ENCODE measurements around the gene TNFRSF6B.
"Not testable (repeated sequence)": the region's sequence is repeated elsewhere in the genome, so short reads cannot be mapped to it uniquely, and the experiment has no call there.

TNFRSF6B gene, protein sequence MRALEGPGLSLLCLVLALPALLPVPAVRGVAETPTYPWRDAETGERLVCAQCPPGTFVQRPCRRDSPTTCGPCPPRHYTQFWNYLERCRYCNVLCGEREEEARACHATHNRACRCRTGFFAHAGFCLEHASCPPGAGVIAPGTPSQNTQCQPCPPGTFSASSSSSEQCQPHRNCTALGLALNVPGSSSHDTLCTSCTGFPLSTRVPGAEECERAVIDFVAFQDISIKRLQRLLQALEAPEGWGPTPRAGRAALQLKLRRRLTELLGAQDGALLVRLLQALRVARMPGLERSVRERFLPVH

GRCh38 chr20:63696628-63697356 lies at the start of gene TNFRSF6B:
TNFRSF6B (plus strand) TSS chr20:63696652; CDS start chr20:63696768, 116 bp downstream.
- DNase-seq (ENCODE audit: low read depth in 2 of 2, low spot score in 1 of 2): no peak

- no peak for DNase-seq (ENCODE audit: low read depth in 2 of 2, low spot score in 1 of 2)
Observed at GRCh38 chr20:63648190-63648589, 48.3 kb upstream of the TNFRSF6B start.

DNA sequence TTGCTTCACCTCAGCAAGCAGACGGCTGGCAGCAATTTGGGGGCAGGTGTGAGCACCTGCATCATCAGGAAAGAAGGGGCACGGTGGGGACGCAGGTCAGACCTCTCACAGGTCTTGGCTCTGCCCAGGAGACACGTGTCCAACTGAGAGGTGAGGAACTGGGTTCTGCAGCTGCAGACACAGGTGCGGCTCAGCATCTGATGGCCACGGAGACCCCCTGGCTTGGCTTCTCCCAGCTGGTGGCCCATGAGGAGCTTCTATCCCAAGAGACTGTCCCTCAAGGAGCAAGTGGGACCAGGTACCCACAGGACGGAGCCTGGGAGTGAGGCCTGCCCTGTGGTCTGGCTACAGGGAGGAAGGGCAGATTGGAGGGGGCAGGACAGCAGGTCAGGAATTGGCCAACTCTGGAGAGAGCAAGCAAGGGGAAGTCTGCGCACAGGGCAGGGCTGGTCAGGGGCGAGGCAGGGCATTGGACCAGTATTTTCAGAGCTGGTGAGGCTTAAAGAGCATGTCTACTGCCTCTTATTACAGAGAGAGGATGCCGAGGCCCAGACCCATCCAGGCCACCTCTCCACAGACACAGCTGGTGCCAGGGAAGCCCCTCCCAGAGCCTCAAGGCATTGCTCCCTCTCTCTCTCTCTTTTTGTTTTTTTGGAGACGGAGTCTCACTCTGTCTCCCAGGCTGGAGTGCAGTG lies 47.4 kb upstream of the TNFRSF6B start:
- DNase-seq (ENCODE audit: low read depth in 2 of 2, low spot score in 1 of 2): no peak

- not testable (repeated sequence) for DNase-seq (ENCODE audit: low read depth in 2 of 2, low spot score in 1 of 2)
Observed at GRCh38 chr20:63650486-63650885, 46.0 kb upstream of the TNFRSF6B start.

- no peak for DNase-seq (ENCODE audit: low read depth in 2 of 2, low spot score in 1 of 2)
Observed at GRCh38 chr20:63651942-63652191, 44.6 kb upstream of the TNFRSF6B start.

GRCh38 chr20:63652192-63652980 lies 44.1 kb upstream of the TNFRSF6B start:
- DNase-seq (ENCODE audit: low read depth in 2 of 2, low spot score in 1 of 2): no peak

GRCh38 chr20:63653041-63653973 lies 43.1 kb upstream of the TNFRSF6B start, which contains the start of gene STMN3:
STMN3 (minus strand) TSS chr20:63653424; CDS start chr20:63653345, 79 bp downstream.
- DNase-seq (ENCODE audit: low read depth in 2 of 2, low spot score in 1 of 2): no peak

DNA sequence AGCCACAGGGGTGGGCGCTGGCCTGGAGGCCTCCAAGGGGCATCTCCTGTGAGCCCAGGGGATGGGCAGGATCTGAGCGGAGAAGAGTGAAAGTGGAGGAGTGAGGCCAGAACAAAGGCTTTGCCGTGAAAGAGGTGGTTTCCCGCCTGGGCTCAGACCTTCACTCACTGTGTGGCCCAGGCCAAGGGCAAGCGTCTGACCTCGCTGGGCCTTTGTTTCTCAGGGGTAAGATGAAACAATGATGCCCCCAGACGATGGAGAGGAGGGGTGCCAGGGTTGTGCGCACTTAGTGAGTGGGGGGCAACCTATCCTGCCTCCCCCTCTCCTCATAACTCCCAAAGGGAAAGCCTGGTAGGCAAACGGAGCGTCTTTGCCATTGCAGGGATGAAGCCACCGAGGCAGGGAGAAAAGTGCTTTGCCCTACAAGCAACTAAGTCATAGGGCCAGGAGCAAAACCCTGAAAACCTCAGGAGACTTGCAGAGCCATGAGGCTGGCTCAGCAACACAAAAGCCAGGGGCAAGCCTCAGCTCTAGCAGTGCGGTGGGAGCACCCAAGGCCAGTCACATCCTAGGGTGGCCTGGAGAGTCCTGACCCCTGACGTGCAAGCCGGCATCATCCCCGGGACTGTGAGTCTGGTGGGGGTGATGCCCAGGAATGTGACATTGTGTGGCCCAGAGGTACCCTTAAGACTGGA lies 42.3 kb upstream of the TNFRSF6B start:
- no peak for DNase-seq (ENCODE audit: low read depth in 2 of 2, low spot score in 1 of 2)

DNA sequence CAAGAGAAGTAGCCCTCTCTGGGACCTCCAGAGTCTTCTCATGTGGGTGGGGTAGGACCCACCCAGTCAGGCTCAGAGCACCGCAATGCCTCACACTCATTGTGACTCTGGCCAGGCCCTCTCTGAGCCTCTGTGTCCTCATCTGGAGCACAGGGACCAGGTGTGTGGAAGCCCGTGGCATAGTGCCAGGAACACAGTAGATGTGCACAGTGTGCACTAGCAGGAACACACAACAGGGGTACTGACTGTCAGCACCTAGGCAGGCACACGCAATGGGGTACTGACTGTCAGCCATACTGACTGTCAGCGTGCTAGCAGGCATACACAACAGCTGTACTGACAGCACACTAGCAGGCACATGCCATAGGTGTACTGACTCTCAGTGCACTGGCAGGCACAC lies 41.2 kb upstream of the TNFRSF6B start:
- no peak for DNase-seq (ENCODE audit: low read depth in 2 of 2, low spot score in 1 of 2)

DNA sequence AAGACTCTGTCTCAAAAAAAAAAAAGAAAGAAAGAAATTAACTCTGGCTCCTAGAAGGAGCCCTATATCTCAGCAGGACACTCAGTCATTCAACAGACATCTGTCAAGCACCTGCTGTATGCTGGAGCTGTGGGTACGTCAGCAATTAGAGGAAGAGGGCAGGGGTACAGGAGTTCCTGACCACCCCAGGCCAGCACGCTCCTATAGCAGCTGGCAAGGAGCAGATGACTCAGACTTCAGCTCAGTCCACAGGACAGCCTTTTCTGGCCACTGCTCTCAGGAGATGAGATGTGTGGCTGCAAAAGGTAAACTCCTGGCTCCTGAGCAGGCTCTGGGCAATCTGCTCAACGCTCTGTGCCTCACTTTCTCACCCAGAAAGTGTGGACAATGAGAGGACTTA lies 40.0 kb upstream of the TNFRSF6B start:
- no peak for DNase-seq (ENCODE audit: low read depth in 2 of 2, low spot score in 1 of 2)

- no peak for DNase-seq (ENCODE audit: low read depth in 2 of 2, low spot score in 1 of 2)
Observed at GRCh38 chr20:63657260-63657936, 39.1 kb upstream of the TNFRSF6B start.

DNA sequence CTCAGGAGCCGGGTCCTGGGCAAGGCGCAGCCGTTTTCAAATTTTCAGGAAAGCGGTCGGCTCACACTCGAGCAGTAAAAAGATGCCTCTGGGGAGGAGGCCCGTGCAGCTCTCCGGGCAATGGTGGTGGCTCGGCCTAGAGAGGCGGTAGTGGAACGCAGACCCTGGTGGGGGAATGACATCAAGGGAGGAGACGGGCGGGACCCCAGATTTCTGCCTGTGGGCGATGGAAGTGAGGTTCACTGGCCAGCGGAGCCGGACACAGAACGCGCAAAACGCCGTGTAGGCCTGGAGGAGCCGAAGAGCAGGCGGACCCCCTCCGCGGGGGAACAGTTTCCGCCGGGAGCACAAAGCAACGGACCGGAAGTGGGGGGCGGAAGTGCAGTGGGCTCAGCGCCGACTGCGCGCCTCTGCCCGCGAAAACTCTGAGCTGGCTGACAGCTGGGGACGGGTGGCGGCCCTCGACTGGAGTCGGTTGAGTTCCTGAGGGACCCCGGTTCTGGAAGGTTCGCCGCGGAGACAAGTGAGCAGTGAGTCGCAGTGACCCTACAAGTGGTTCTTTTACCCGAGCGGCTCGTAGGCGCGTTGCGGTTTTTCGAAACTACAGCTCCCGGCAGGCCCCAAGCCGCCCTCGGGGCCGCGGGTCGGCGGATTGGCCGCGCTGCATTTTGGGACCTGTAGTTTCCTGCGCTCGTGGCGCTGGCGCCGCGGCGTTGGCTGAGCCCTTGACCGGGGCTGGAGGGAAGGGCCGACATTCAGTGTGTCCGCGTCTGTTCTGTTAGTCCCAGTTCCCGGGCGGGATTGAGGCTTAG lies 38.3 kb upstream of the TNFRSF6B start, which contains the start of gene RTEL1:
Gene RTEL1, plus strand, starts transcription at position 376 of the 812 bp plus-strand sequence. CDS start 1,091 bp downstream, outside the sequence.
- DNase-seq (ENCODE audit: low read depth in 2 of 2, low spot score in 1 of 2): peak; percentile 77 to 80

- no peak for DNase-seq (ENCODE audit: low read depth in 2 of 2, low spot score in 1 of 2)
Observed at GRCh38 chr20:63658749-63659187, 37.7 kb upstream of the TNFRSF6B start.

- no peak for DNase-seq (ENCODE audit: low read depth in 2 of 2, low spot score in 1 of 2)
Observed at GRCh38 chr20:63659370-63659769, 37.1 kb upstream of the TNFRSF6B start.

- DNase-seq (ENCODE audit: low read depth in 2 of 2, low spot score in 1 of 2): not testable (repeated sequence)
Observed at GRCh38 chr20:63660174-63660573, 36.3 kb upstream of the TNFRSF6B start.

DNA sequence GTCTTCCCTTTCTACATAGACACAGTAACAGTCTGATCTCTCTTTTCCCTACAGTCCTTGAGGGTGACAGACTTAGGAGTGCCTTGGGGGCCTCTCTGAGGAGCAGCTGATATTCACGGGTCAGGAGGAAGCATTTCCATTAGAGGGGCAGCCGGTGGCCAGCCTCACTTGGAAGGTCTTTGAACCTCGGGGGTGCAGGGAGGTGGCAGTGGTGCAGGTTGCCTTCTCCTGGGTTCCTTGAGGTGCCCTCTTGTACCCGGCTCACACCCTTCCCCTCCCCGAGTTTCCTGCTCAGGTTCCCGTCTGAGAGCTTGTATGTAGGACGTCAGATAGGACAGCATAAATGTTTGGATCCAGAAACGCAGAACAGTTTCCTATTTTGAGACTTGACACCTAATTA lies 35.8 kb upstream of the TNFRSF6B start:
- no peak for DNase-seq (ENCODE audit: low read depth in 2 of 2, low spot score in 1 of 2)

DNA sequence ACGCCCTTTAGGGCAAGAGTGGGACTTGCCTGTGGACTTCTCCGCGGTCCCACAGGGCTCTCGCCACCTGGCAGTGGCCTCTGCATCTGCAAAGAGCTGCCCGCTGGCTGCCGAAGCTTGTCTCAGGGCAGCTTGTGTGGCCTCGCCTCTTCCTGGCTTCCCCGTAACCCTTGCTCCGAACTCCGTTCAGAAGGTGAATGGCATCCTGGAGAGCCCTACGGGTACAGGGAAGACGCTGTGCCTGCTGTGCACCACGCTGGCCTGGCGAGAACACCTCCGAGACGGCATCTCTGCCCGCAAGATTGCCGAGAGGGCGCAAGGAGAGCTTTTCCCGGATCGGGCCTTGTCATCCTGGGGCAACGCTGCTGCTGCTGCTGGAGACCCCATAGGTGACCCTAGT lies 35.3 kb upstream of the TNFRSF6B start:
- no peak for DNase-seq (ENCODE audit: low read depth in 2 of 2, low spot score in 1 of 2)

All from stimulated activated CD8-positive, alpha-beta memory T cell treated with anti-CD3 and anti-CD28 coated beads, Interleukin-4, amount 100 ng/mL, for 1 hour (primary cell).